Esophagus squamous epithelium (tissue), 5 donors: ENCODE data around the gene TUBB6. TPM values are rescaled to one million over a fixed set of nuclear protein-coding genes. Genes with fewer than 3 reads are reported as not detected.
A peak's percentile ranks its signal among the peaks of the same experiment; 100 is the strongest.

ENCODE experiments used
- DNase-seq: peaks from one replicate; lab custom pipeline; 2025; lab: John Stamatoyannopoulos, UW
- H3K27ac ChIP-seq, 4 donors: fragments of 200-600 bp; sonication (generic); one replicate each; pipeline ENCODE4 v1.5.1; 2016 to 2019; ENCODE audit warnings: mild to moderate bottlenecking in 1 of 4
- H3K27me3 ChIP-seq, 4 donors: fragments of 200-600 bp; sonication (generic); 1 replicate in 3 of 4; 2 replicates in 1 of 4; pipeline versions ENCODE4 v1.5.1 to v1.6.0; 2017 to 2021; ENCODE audit warnings: antibody characterized with exemption in 1 of 4
- H3K36me3 ChIP-seq, 3 donors: fragments of 200-600 bp; sonication (generic); one replicate each; pipeline ENCODE4 v1.5.1; 2016 to 2019
- H3K4me1 ChIP-seq, 3 donors: fragments of 200-600 bp; sonication (generic); one replicate each; pipeline ENCODE4 v1.5.1; 2017 to 2019
- H3K4me3 ChIP-seq, 4 donors: fragments of 200-600 bp; sonication (generic); 1 replicate in 3 of 4; 2 replicates in 1 of 4; pipeline ENCODE4 v1.5.1; 2016 to 2019; ENCODE audit warnings: mild to moderate bottlenecking in 2 of 4, moderate library complexity in 1 of 4
- H3K9me3 ChIP-seq, 3 donors: fragments of 200-600 bp; sonication (generic); one replicate each; pipeline ENCODE4 v1.5.1; 2016 to 2019
- POLR2A ChIP-seq, 4 donors: fragments of 450-650 bp; IDR thresholded peaks; one replicate each; pipeline ENCODE4 v1.6.1; 2017; ENCODE audit warnings: antibody characterized with exemption in 4 of 4, mild to moderate bottlenecking in 4 of 4, moderate library complexity in 3 of 4
- WGBS, 2 donors: methylation state at CpG; one replicate each; pipeline ENCODE4 v1.1.5; 2018; 5-methylcytosine and 5-hydroxymethylcytosine counted together
- intact Hi-C: fragments of 100-400 bp; cut with DNase I; formaldehyde crosslinking; loops from one replicate; pipeline ENCODE4 v1.15.0; 2022
- total RNA-seq, 4 donors: library from RNA; depleted of rRNA; stranded (reverse); fragments of >200 nt; gene quantifications; one replicate each; pipeline ENCODE4 v1.1.0, GENCODE V29; 2016
- TF ChIP-seq, protein P1 (sequence below), 6 experiments: fragments of 450-650 bp in 4 of 6; fragments of 200-600 bp in 2 of 6; sonication (generic) in 2 of 6; IDR thresholded peaks; one replicate each; pipeline ENCODE4 v1.5.1; 2016 to 2019; ENCODE audit warnings: antibody characterized with exemption in 6 of 6, mild to moderate bottlenecking in 4 of 6, moderate library complexity in 4 of 6
- donor health status: DM: yes; HTN: yes; CAD: no.

TUBB6 gene
- total RNA-seq = 100 to 1,000 TPM; 288 to 406 (median 337) TPM

DNA sequence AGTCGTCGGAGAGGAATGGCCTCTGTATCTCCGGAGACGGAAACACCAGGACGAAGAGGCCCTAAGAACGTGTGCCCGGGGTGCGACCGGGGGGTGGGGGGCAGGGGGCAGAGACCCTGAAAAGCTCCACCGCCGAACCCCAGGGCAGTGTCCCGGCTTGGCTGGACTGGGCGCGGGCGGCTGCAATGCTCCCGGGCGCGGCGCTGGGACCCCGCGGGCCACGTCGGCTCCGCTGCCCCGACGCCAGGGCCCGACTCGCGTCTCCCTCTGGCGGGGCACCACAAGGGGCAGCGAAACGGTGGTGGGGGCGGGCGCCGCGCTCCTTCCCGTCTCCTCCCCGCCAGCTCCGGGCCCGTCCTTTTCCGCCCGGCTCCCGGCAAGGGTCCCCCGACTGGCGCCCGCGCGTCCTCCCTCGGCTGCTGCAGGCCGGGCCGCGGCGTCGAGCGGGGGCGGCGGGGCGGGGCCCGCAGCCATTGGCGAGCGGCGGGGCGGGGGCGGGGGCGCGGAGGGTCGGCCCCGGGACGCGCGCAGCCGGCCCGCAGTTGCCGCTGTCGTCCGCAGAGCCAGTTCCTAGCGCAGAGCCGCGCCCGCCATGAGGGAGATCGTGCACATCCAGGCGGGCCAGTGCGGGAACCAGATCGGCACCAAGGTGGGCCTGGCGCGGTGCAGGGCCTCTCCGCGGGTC, at the start of gene TUBB6:
Gene TUBB6, plus strand, starts transcription at position 541 of the 685 bp plus-strand sequence. Its CDS starts 52 bp downstream, at position 593.
- H3K27me3 ChIP-seq = peaks cover 0 to 8% (median 0%) of the 10 kb centered on the region in 4 donors
- H3K27ac ChIP-seq = peak within 1 kb of the TSS; percentile 95 to 100 (median 99)
- H3K4me3 ChIP-seq = peak within 1 kb of the TSS; percentile 63 to 96 (median 91)
- H3K4me1 ChIP-seq = peaks cover 19 to 61% (median 26%) of the 10 kb centered on the region in 3 donors
- peaks cover 0 to 15% (median 11%) of the 10 kb centered on the region in 3 donors for H3K9me3 ChIP-seq
- TF ChIP-seq, protein P1, sequence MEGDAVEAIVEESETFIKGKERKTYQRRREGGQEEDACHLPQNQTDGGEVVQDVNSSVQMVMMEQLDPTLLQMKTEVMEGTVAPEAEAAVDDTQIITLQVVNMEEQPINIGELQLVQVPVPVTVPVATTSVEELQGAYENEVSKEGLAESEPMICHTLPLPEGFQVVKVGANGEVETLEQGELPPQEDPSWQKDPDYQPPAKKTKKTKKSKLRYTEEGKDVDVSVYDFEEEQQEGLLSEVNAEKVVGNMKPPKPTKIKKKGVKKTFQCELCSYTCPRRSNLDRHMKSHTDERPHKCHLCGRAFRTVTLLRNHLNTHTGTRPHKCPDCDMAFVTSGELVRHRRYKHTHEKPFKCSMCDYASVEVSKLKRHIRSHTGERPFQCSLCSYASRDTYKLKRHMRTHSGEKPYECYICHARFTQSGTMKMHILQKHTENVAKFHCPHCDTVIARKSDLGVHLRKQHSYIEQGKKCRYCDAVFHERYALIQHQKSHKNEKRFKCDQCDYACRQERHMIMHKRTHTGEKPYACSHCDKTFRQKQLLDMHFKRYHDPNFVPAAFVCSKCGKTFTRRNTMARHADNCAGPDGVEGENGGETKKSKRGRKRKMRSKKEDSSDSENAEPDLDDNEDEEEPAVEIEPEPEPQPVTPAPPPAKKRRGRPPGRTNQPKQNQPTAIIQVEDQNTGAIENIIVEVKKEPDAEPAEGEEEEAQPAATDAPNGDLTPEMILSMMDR (IDR thresholded peaks at IDR 0.05) = peak in 1 of 6 experiments; percentile 8
- peak in 2 of 4 donors; percentile 57 to 60 for TF ChIP-seq POLR2A (IDR thresholded peaks at IDR 0.05)
- no peak for DNase-seq
- H3K36me3 ChIP-seq = peaks cover 0 to 24% (median 16%) of the 10 kb centered on the region in 3 donors
- intact Hi-C loops = no loop called here
- WGBS, 2 donors = 4 to 8% methylated on average over 13 to 15 of the region's 88 CpGs

DNA sequence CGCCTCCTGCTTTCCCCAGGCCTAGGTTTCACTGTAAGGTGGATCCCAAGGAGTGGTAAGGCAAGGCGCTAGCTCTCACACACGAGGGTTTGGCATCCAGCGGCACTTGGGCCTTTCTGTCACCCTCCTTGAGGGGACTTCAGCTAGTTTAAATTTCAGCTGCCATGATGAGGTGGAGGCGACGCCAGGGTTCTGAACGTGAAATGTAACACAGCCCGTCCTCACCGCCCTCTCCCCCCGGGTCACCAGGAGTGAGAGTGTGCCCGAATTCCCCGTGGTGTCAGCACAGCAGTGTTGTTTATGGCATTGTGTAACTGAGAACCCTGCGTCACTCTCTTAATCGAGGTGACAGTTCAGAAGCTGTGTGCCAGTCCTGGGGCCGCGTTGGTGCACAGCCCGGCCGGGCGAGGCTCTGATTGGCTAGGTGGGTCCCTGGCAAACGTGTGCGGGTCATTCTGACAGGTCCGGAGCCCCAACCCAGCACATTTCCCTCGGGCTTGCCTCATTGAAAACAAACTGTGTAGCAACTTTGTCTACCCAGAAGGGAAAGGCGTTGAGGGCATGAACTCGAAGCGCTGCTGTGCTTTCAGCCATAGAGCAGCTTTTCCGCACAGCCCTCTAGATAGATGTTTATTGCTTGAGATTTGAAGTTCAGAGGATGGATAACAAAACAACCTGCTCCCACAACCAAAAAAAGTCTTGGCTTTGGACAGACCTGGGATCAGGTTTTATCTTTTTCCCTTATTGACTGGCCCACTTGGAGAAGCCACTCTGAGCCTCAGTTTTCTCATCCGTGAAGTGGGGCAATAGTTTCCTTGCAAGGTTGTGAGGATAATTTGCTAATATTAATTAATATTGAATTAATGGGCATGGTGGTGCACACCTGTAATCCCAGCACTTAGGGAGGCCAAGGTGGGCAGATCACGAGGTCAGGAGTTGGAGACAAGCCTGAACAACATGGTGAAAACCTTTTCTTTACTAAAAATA, 49.0 kb upstream of the TUBB6 start:
- peaks cover 0 to 21% (median 5%) of the 10 kb centered on the region in 4 donors for H3K27me3 ChIP-seq
- no peak for DNase-seq
- H3K9me3 ChIP-seq = no peaks in the 10 kb centered on the region

DNA sequence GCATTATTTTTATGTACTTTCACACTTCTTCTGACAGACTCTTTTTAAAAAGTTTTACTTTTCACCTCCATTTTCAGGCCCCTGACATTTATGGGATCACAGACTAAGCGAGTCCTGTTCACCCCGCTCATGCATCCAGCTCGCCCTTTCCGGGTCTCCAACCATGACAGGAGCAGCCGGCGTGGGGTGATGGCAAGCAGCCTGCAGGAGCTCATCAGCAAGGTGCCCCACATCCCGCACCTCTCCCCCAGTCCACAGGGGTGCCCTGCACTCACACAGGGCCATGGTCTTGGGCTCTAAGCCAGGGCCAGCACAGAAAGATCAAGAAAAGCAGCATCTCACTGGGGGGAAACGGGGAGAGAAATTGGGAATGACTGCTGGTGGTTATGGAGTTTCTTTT, 45.3 kb upstream of the TUBB6 start:
- WGBS, 2 donors = 83 to 89% methylated on average over 5 to 7 of the region's 8 CpGs
- no peak for DNase-seq
- H3K4me1 ChIP-seq = peaks cover 0 to 11% (median 0%) of the 10 kb centered on the region in 3 donors
- intact Hi-C loops = no loop called here
- H3K36me3 ChIP-seq = no peaks in the 10 kb centered on the region
- H3K27me3 ChIP-seq = peaks cover 0 to 10% (median 0%) of the 10 kb centered on the region in 4 donors
- H3K9me3 ChIP-seq = no peaks in the 10 kb centered on the region
- H3K4me3 ChIP-seq = no peak overlapping the region
- TF ChIP-seq, protein P1 (IDR thresholded peaks at IDR 0.05) = no peak
- no peak for TF ChIP-seq POLR2A (IDR thresholded peaks at IDR 0.05)
- H3K27ac ChIP-seq = no peak overlapping the region

More for the DNA sequence above, 49.0 kb upstream of the TUBB6 start:
- WGBS, 2 donors = 81 to 85% methylated on average over 9 to 20 of the region's 29 CpGs
- H3K36me3 ChIP-seq = no peaks in the 10 kb centered on the region
- intact Hi-C loops = no loop called here
- H3K27ac ChIP-seq = peak overlapping the region in 1 of 4 donors; percentile 52
- peaks cover 7 to 45% (median 19%) of the 10 kb centered on the region in 3 donors for H3K4me1 ChIP-seq
- no peak overlapping the region for H3K4me3 ChIP-seq
- TF ChIP-seq, protein P1 (IDR thresholded peaks at IDR 0.05) = no peak
- TF ChIP-seq POLR2A (IDR thresholded peaks at IDR 0.05) = no peak

DNA sequence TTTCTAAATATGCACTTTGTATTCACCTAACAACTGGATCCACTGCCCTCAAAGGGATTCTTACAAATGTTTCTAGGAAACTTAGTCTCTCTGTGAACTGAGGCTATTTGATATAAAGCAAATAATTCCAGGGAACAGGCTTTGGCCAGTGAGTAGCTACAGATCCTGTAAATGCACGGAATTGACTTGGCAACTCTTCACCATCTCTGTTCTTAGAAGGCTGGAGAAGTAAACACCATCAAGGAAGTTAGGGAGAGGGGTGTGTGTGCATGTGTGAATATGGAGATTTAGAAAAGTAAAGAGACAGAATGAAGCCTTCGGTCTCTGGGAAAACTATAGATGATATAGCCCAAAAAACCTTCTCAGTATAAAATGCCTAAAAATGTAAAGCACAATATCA, 43.2 kb upstream of the TUBB6 start:
- Histone ChIP-seq H3K36me3 (no peaks in the 10 kb centered on the region), H3K9me3 (no peaks in the 10 kb centered on the region), H3K4me3 (no peak overlapping the region), H3K27ac (no peak overlapping the region), H3K27me3 (peaks cover 0 to 10% (median 0%) of the 10 kb centered on the region in 4 donors), H3K4me1 (no peaks in the 10 kb centered on the region)
- TF ChIP-seq, protein P1 (IDR thresholded peaks at IDR 0.05) = no peak
- no peak for TF ChIP-seq POLR2A (IDR thresholded peaks at IDR 0.05)
- intact Hi-C loops = no loop called here
- 51 to 71% methylated on average over 2 of the region's 2 CpGs for WGBS, 2 donors
- no peak for DNase-seq
